GM12801 (cell line): ENCODE data around the gene HPCA.

Experiments
- TF ChIP-seq, protein P1 (sequence below): IDR thresholded peaks from one replicate; pipeline ENCODE4 v1.5.1; 2011; ENCODE audit warnings: control low read depth; ENCODE audit not compliant: insufficient read length; ENCODE audit errors: extremely low read depth

Gene HPCA

GRCh38 chr1:32903991-32904785 is 17.9 kb downstream of the HPCA start:
- TF ChIP-seq, protein P1, sequence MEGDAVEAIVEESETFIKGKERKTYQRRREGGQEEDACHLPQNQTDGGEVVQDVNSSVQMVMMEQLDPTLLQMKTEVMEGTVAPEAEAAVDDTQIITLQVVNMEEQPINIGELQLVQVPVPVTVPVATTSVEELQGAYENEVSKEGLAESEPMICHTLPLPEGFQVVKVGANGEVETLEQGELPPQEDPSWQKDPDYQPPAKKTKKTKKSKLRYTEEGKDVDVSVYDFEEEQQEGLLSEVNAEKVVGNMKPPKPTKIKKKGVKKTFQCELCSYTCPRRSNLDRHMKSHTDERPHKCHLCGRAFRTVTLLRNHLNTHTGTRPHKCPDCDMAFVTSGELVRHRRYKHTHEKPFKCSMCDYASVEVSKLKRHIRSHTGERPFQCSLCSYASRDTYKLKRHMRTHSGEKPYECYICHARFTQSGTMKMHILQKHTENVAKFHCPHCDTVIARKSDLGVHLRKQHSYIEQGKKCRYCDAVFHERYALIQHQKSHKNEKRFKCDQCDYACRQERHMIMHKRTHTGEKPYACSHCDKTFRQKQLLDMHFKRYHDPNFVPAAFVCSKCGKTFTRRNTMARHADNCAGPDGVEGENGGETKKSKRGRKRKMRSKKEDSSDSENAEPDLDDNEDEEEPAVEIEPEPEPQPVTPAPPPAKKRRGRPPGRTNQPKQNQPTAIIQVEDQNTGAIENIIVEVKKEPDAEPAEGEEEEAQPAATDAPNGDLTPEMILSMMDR, result no peak

DNA sequence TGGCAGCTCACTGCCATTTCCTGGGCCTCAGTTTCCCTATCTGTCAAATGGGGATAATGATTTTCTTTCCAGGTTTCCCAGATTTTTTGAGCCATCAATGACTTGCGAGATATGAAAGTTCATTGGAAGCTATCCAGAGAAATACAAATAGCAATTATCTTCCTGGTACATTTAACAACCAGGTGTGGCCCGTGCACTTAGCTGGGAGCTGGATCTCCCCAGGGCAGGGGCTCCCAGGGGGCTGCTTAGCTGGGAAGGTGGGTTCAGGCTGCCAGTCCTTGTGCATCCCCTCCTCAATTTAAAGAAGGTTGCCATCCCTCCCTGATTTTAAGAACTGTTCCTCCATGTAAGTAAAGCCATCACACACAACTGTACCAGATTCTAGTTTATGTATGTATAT is 18.5 kb downstream of the HPCA start:
- TF ChIP-seq, protein P1, result no peak

GRCh38 chr1:32906654-32907053 is 20.4 kb downstream of the HPCA start:
- TF ChIP-seq, protein P1, result no peak

GRCh38 chr1:32907435-32907834 is 21.1 kb downstream of the HPCA start:
- TF ChIP-seq, protein P1, result no peak

GRCh38 chr1:32910319-32910718 is 24.0 kb downstream of the HPCA start:
- TF ChIP-seq, protein P1, result no peak

GRCh38 chr1:32915766-32916706 is 29.7 kb downstream of the HPCA start:
- TF ChIP-seq, protein P1, result no peak

DNA sequence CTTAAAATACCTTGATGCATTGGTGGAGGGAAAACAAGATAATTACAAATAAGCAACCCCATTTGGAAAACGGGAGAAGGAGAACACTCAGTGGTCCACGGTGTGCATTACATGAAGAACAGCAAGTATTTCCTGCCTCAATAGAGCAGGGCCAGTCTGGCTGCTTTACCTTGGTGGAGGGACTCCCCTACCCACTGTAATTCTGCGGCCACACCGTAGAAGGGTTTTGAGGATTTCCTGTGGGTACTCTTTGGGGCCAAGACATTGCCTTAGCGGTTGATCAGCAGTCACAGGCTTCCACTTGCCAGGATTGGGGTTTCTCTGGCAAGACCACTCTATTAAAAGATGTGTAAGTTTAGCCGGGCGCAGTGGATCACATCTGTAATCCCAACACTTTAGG is 31.2 kb downstream of the HPCA start:
- TF ChIP-seq, protein P1, result no peak
